Activated T-helper 1 cell treated with anti-CD3 and anti-CD28 coated beads, Interleukin-12 subunit alpha, Interleukin-12 subunit beta, Interleukin-2, Interleukin-4 antibody, amounts not matched to agents 30 ng/mL and 10 ng/mL and 1 ng/mL, durations not matched to agents 14 hours and 24 hours and 36 hours (primary cell): ENCODE data around the gene PDCD1. TPM values are rescaled to one million over a fixed set of nuclear protein-coding genes. Genes with fewer than 3 reads are reported as not detected.

Experiments used
- DNase-seq: peaks from one replicate; pipeline ENCODE4 v3.0.0; 2021; ENCODE audit warnings: low spot score
- H3K27ac Mint-ChIP-seq: one replicate; pipeline ENCODE4 v1.8.0; 2021; ENCODE audit warnings: mild to moderate bottlenecking, mixed read lengths
- H3K27me3 Mint-ChIP-seq: one replicate; pipeline ENCODE4 v1.8.0; 2022; ENCODE audit warnings: mild to moderate bottlenecking, moderate library complexity, mixed read lengths; ENCODE audit not compliant: insufficient read depth
- H3K36me3 Mint-ChIP-seq: one replicate; pipeline ENCODE4 v1.8.0; 2021; ENCODE audit warnings: low read depth, mixed read lengths
- H3K4me1 Mint-ChIP-seq: one replicate; pipeline ENCODE4 v1.8.0; 2021; ENCODE audit warnings: low read depth, mixed read lengths
- H3K4me3 Mint-ChIP-seq: one replicate; pipeline ENCODE4 v1.8.0; 2021; ENCODE audit warnings: mild to moderate bottlenecking, moderate library complexity, mixed read lengths
- H3K9me3 Mint-ChIP-seq: one replicate; pipeline ENCODE4 v1.8.0; 2021; ENCODE audit warnings: mixed read lengths
- intact Hi-C: fragments of 100-400 bp; cut with micrococcal nuclease; formaldehyde crosslinking; loops from one replicate; pipeline ENCODE4 v1.15.1; 2024
- total RNA-seq: library from RNA; stranded (reverse); gene quantifications from 2 replicates; pipeline ENCODE4 v1.2.3, GENCODE V29; 2022

PDCD1 gene
- total RNA-seq, 1 donor from 2014 or later, result 67.8 TPM

DNA sequence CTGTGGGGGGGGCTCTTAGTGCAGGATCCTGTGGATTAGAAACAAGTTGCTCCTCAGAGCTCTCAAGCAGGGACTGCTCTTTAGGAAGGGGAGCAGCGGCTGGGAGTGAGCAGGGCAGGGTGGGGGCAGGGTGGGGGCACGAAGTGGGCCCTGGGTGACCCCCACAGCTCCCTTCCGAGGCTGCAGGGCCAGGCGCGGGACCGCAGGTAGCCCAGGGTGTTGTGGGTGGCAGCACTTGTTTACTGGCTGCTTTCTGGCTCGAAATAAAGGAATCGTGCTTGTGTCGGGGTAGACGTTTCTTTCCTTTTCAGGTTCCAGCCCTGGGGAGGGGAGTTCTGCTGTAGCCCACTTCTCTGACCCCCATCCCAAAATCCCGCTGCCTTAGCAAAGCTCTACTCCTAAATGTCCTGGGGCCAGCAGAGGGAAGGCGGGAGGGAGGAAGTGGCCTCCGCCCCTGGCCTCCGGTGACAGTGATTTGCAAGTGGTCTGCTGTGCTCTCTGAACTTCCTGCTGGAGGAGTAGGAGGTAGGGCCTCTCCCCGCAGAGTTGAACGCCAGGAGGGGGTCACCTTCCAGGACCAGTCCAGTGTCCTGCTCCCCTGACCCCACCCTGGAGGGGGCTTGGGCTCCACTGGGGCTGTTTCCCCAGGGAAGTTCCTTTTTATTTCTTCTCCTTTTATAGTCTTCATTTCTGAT is 41.4 kb downstream of the PDCD1 start:
- peaks cover 7% of the 10 kb centered on the region for H3K4me1 Mint-ChIP-seq
- no peaks in the 10 kb centered on the region for H3K36me3 Mint-ChIP-seq
- H3K27me3 Mint-ChIP-seq, result no peaks in the 10 kb centered on the region
- H3K4me3 Mint-ChIP-seq, result no peak overlapping the region
- no peaks in the 10 kb centered on the region for H3K9me3 Mint-ChIP-seq
- intact Hi-C loops, result no loop called here
- no peak for DNase-seq
- H3K27ac Mint-ChIP-seq, result no peak overlapping the region

DNA sequence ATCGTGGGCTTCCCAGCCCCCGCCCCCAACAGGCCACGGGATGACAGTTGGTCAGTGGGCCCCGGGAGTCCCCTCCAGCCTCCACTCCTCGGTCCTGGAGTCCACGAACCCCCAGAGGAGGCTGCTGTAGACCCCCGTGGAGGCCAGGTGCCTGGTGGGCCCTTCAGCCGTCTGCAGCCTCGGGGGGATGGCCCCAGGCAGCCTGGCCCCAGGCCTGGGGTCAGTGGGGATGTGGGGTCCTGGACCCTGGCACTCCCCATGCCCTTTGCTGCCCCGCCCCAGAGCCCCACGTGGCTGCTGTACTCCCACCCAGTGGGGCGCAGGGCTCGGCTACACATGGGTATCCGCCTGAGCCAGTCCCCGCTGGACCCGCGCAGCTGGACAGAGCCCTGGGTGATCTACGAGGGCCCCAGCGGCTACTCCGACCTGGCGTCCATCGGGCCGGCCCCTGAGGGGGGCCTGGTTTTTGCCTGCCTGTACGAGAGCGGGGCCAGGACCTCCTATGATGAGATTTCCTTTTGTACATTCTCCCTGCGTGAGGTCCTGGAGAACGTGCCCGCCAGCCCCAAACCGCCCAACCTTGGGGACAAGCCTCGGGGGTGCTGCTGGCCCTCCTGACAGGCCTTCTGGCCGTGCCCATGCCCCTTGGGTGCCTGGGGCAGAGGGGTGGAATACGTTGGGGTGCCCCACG is 42.1 kb downstream of the PDCD1 start:
- Mint-ChIP-seq H3K4me3 (no peak overlapping the region), H3K36me3 (no peaks in the 10 kb centered on the region), H3K27me3 (no peaks in the 10 kb centered on the region), H3K27ac (no peak overlapping the region), H3K9me3 (no peaks in the 10 kb centered on the region), H3K4me1 (peaks cover 7% of the 10 kb centered on the region)
- intact Hi-C loops, result no loop called here
- DNase-seq, result no peak

DNA sequence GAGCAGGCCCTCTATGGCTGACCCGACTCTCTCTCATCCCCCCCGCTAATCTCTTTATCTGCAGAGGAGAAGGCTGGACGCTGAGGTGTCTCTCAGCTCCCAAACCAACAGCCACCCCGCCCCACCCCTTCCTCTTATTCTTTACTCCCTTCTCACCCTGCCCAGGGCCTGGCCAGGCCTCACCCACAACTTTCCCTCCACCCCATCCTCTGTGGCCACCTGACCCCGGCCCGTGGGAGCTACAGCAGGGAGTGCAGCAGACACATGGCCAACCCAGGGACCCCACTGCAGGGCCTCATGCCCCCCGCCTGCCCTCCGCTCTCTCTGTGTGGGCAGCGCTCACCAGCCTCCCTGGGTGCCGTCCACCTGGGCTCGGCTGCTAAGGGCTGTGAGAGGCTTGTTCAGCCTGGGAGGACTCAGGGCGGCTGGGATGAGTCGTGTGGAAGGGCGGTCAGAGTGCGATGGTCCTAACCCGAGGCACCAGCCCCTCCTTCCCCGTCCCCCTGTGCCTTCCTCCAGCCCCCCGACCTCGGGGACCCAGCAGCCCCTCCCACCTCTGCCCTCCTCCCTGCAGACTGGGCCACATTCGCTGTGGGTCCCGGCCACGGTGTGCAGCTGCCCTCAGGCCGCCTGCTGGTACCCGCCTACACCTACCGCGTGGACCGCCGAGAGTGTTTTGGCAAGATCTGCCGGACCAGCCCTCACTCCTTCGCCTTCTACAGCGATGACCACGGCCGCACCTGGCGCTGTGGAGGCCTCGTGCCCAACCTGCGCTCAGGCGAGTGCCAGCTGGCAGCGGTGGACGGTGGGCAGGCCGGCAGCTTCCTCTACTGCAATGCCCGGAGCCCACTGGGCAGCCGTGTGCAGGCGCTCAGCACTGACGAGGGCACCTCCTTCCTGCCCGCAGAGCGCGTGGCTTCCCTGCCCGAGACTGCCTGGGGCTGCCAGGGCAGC is 42.9 kb downstream of the PDCD1 start:
- Mint-ChIP-seq H3K36me3 (no peaks in the 10 kb centered on the region), H3K27ac (no peak overlapping the region), H3K4me3 (no peak overlapping the region), H3K9me3 (no peaks in the 10 kb centered on the region), H3K27me3 (no peaks in the 10 kb centered on the region), H3K4me1 (peaks cover 7% of the 10 kb centered on the region)
- no peak for DNase-seq
- intact Hi-C loops, result no loop called here

DNA sequence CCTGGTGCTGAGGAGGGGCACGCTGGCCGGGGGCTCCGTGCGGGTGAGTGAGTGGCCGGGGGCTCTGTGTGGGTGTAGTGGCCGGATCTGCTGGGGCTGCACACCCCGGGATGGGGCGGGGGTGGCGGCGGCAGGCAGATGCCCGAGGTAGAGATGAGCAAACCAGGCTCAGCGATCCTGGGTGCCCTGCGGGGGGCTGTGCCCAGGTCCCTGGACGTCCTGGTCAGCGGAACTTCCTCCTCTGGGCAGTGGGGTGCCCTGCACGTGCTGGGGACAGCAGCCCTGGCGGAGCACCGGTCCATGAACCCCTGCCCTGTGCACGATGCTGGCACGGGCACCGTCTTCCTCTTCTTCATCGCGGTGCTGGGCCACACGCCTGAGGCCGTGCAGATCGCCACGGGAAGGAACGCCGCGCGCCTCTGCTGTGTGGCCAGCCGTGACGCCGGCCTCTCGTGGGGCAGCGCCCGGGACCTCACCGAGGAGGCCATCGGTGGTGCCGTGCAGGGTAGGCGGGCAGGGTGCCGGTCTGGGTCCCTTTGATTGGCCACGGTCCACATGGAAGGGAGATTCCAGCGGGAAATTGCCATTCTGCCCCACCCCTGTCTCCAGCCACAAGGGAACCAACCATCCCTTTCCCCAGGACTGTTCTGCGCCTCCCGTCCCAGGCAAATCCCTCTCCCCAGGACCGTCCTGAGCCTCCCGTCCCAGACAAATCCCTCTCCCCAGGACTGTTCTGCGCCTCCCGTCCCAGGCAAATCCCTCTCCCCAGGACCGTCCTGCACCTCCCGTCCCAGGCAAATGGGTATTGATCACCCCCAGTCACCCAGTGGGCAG is 43.8 kb downstream of the PDCD1 start:
- Mint-ChIP-seq H3K4me3 (no peak overlapping the region), H3K4me1 (peaks cover 7% of the 10 kb centered on the region), H3K9me3 (no peaks in the 10 kb centered on the region), H3K36me3 (no peaks in the 10 kb centered on the region), H3K27me3 (no peaks in the 10 kb centered on the region), H3K27ac (no peak overlapping the region)
- no peak for DNase-seq
- intact Hi-C loops, result no loop called here

DNA sequence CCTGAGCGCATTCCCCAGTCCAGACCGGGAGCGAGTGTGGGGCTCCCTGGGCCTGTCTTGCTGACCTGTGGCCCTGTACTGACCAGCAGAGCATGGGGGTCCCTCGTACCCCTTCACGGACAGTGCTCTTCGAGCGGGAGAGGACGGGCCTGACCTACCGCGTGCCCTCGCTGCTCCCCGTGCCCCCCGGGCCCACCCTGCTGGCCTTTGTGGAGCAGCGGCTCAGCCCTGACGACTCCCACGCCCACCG is 44.4 kb downstream of the PDCD1 start:
- H3K36me3 Mint-ChIP-seq, result no peaks in the 10 kb centered on the region
- no peak overlapping the region for H3K4me3 Mint-ChIP-seq
- H3K9me3 Mint-ChIP-seq, result no peaks in the 10 kb centered on the region
- DNase-seq, result no peak
- no peaks in the 10 kb centered on the region for H3K27me3 Mint-ChIP-seq
- H3K27ac Mint-ChIP-seq, result no peak overlapping the region
- intact Hi-C loops, result no loop called here
- peaks cover 7% of the 10 kb centered on the region for H3K4me1 Mint-ChIP-seq

DNA sequence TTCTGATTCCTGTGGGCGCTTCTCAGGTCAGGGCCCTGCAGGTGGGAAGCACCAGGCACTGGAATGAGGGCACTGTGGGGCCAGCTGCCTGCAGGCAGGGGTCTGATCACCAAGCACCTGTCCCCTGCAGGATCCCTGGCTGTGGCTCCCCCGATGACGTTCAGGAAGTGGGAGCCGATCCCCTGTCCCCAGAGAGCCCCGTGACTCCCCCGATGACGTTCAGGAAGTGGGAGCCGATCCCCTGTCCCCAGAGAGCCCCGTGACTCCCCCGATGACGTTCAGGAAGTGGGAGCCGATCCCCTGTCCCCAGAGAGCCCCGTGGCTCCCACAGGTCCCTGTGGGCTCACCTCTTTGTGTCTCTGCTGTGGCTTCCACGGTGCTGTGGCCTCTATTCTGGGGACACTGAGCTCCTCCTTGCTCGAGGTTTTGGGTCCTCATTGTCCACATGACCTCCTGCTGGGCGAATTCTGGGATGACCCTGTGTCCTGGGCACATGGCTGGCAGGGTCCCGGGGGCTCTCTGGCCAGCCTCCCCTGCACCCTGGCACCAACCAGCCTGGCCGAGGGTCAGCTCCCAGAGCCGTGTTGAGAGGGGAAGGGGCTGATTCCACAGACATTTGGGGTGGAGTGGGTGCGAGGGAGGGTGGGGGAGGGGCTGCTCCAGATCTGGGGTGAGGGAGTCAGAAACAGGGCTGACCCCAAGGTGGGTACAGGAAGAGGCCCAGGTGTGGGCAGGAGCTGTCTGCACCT is 44.9 kb downstream of the PDCD1 start:
- intact Hi-C loops, result no loop called here
- no peaks in the 10 kb centered on the region for H3K9me3 Mint-ChIP-seq

DNA sequence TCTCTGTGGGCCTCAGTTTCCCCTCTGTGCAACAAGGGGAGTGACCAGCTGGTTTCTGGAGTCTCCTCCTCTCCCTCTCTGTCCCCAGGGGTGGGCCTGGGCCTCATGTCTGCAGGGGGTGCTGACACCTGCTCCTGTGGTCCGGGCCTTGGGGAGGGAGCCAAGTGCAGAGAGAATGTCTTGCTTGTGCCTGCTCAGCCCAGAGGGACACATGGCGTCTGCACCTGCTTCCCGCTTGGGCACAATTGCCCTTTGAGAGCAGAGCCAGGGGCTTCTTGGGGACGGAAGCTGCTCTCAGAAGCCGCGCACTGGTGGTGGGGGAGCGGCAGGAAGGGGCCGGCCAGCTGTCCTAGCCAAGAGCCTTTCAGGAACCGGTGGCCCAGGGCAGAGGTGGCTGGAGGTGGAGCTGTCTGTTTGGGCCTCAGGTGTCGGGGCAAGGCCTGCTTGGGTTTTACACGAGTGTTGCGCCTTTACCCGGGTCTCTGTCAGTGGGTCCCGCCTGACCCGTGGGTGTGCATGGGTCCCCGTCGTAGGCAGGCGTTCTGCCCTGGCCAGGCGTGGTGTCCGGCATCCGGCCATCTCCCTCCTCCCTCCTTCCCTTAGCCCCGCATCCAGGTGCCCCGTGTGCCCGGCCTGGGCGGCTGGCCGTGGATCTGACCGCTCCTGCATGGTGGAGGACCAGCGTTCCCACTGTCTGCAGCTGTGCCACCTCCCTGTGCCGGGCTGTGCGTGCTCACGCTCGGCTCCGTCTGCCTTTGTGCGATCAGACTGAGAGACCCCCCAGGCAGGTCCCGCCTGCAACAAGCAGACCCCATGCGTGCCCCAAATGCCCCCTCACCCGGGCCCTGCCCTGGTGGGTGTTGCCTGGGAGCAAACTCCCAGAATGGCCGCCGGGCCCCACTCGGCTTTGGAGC is 45.7 kb downstream of the PDCD1 start:
- H3K27ac Mint-ChIP-seq, result no peak overlapping the region
- DNase-seq, result no peak
- peaks cover 5% of the 10 kb centered on the region for H3K27me3 Mint-ChIP-seq
- intact Hi-C loops, result no loop called here
- no peaks in the 10 kb centered on the region for H3K9me3 Mint-ChIP-seq
- no peak overlapping the region for H3K4me3 Mint-ChIP-seq
- H3K4me1 Mint-ChIP-seq, result peaks cover 7% of the 10 kb centered on the region
- no peaks in the 10 kb centered on the region for H3K36me3 Mint-ChIP-seq

More for the DNA sequence above, 44.9 kb downstream of the PDCD1 start:
- H3K4me3 Mint-ChIP-seq, result no peak overlapping the region
- H3K36me3 Mint-ChIP-seq, result no peaks in the 10 kb centered on the region
- H3K27ac Mint-ChIP-seq, result no peak overlapping the region
- H3K27me3 Mint-ChIP-seq, result no peaks in the 10 kb centered on the region
- H3K4me1 Mint-ChIP-seq, result peaks cover 7% of the 10 kb centered on the region
- no peak for DNase-seq

DNA sequence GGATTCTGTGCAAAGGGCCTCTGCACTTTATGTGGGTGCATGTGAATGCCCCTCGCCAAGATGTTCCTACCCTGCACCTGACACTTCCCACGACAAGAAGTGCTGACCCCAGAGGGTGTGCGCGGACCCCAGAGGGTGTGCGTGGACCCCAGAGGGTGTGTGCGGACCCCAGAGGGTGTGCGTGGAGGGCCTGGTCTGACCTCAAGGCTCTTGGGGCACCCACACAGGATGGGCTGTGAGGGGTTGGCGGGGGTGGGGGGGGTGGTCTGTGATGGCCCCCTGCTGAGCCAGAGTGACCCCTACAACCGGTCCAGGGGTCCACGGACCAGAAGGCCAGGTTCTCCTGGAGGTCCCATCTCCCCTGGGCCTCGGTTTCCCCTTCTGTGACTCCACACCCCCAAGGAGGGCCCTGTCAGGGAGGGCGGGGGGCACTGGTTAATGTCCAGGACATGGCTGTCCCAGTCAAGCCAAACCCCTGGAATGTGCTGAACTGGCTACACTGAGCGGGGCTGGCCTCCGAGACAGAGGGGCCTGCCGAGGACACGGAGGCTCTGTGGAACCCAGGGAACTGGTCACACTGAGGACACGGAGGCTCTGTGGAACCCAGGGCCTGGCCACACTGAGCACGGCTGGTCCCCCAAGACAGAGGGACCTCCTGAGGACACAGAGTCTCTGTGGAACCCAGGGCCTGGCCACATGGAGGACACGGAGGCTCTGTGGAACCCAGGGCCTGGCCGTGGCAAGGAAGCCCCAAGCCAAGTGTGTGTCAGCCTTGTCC is 46.6 kb downstream of the PDCD1 start:
- DNase-seq, result no peak
- H3K9me3 Mint-ChIP-seq, result no peaks in the 10 kb centered on the region
- intact Hi-C loops, result no loop called here
- H3K27ac Mint-ChIP-seq, result no peak overlapping the region
- peaks cover under 1% of the 10 kb centered on the region for H3K4me1 Mint-ChIP-seq
- H3K4me3 Mint-ChIP-seq, result no peak overlapping the region
- no peaks in the 10 kb centered on the region for H3K36me3 Mint-ChIP-seq
- peaks cover 5% of the 10 kb centered on the region for H3K27me3 Mint-ChIP-seq

DNA sequence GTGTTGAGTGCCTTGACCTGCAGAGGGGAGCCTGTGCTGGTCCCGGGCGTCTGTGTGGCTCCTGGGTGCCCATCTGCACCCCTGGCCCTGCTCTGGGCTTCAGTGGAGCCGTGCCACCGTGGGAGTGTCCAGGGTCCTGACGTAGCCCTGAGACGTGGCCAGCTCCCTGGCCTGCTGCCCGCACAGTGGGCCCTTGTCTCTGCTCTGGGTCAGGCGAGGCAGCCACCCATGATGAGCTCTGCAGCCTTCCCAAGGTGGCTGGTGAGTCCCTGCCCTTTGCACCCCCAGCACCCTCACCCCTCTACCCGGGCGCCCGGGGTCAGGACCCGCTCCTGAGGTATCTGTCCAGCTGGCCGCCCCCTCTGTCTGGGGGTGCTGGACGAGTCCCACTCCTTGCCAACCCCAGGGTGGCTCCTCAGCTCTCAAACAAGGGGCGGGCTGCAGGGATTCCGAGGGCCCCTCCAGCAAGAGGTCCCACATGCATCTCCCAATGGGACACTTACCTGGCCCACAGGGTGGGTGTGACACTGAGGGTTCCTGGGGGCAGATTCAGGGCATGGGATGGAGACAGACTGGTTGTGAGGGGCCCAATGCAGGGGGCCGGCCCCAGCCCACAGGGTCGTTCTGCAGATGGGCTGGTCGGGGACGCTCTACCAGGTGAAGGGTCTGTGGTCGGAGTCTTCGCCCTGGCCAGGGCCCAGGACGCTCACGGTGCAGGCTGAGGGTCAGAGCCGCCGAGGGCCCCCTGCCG is 47.3 kb downstream of the PDCD1 start:
- Mint-ChIP-seq H3K27me3 (peaks cover 5% of the 10 kb centered on the region), H3K4me3 (no peak overlapping the region), H3K27ac (no peak overlapping the region), H3K9me3 (no peaks in the 10 kb centered on the region), H3K36me3 (no peaks in the 10 kb centered on the region), H3K4me1 (no peaks in the 10 kb centered on the region)
- intact Hi-C loops, result no loop called here
- DNase-seq, result no peak

DNA sequence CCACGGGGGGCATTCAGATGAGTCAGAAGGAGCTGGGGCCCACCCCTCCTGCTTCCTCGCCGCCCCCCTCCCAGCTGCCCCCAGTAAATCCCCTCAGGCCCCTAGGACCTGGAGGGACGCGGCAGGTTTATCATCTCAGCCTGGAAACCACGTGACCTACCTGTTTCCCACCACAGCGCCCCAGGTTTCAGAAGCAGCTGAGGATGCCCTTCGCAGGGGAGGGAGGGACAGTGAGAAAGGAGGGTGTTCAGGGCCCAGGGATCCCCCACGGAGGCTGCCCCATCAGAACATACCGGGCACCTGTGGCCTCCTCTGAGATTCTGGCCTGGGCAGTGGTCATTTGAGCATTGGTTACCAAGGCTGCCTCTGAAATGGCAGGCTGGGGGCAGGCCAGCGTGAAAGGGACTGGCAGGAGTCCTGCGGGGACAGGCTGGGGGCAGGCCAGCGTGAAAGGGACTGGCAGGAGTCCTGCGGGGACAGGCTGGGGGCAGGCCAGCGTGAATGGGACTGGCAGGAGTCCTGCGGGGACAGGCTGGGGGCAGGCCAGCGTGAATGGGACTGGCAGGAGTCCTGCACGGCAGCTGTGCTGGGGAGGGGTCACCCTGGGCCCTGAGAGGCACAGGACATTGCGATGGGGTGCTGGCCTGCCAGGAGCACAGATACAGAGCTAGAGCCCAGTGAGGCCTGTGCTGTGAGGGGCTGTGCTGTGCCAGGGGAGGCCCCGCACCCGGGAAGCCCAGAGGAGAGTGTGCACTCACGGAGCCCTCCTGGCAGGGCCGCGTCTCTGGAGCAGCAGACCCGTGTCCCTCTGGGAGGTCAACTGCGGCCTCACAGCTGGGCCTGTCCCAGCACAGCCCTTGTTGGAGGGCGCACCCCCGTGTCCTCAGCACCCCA is 48.1 kb downstream of the PDCD1 start:
- no peaks in the 10 kb centered on the region for H3K9me3 Mint-ChIP-seq
- H3K4me1 Mint-ChIP-seq, result no peaks in the 10 kb centered on the region
- no peaks in the 10 kb centered on the region for H3K36me3 Mint-ChIP-seq
- intact Hi-C loops, result no loop called here
- no peak overlapping the region for H3K4me3 Mint-ChIP-seq
- H3K27me3 Mint-ChIP-seq, result peaks cover 5% of the 10 kb centered on the region
- no peak overlapping the region for H3K27ac Mint-ChIP-seq
- no peak for DNase-seq
